GM12878 (cell line): ENCODE data around the gene LIMA1. TPM values are rescaled to one million over a fixed set of nuclear protein-coding genes. Genes with fewer than 3 reads are reported as not detected.

ENCODE experiments used
- ATAC-seq: fragments of 200-7000 bp; cut with Tn5 transposase; 3 replicates; pipeline ENCODE4 v1.9.1; 2020; ENCODE audit warnings: mild to moderate bottlenecking, moderate library complexity
- BruUV-seq: library from RNA; stranded (reverse); fragments of 400-500 nt; replicated peaks from 2 replicates; lab custom pipeline; 2021; lab: Mats Ljungman, UMichigan
- CTCF ChIA-PET: fragments of 300-600 bp; sonication (Branson Sonifier 250); formaldehyde crosslinking; extraction: SDS; loops from one replicate; lab custom pipeline; 2021; ENCODE audit warnings: inconsistent platforms; lab: Yijun Ruan, JAX
- POLR2A ChIA-PET: fragments of 350-600 bp; formaldehyde crosslinking; extraction: SDS; loops from one replicate; lab custom pipeline; 2021; ENCODE audit warnings: inconsistent platforms; lab: Charles Lee
- RAD21 ChIA-PET: fragments of 300-600 bp; sonication (Branson Sonifier 250); formaldehyde crosslinking; loops from one replicate; lab custom pipeline; 2023; ENCODE audit warnings: antibody characterized with exemption; ENCODE audit not compliant: unreplicated experiment; lab: Charles Lee
- SMC1A ChIA-PET: fragments of 300-600 bp; sonication (Branson Sonifier 250); formaldehyde crosslinking; loops from one replicate; lab custom pipeline; 2023; ENCODE audit not compliant: unreplicated experiment, uncharacterized antibody; lab: Charles Lee
- DNase-seq: peaks from one replicate; pipeline ENCODE4 v3.0.0-alpha.2; 2011; ENCODE audit warnings: low read depth, low spot score
- FAIRE-seq: peaks from 3 replicates; lab custom pipeline; 2011; peaks lifted over from hg19 to GRCh38; lab: Jason Lieb, UNC
- H2AFZ ChIP-seq: 2 replicates; pipeline ENCODE4 v1.6.0; 2011; ENCODE audit warnings: low read depth, low read length, control low read depth; ENCODE audit not compliant: control insufficient read depth
- H3K27ac ChIP-seq: 2 replicates; pipeline ENCODE4 v1.5.1; 2011; ENCODE audit warnings: control low read depth; ENCODE audit not compliant: control insufficient read depth, insufficient read depth
- H3K27me3 ChIP-seq, 2 experiments: replicated peaks in 1 of 2; 2 replicates each; pipeline versions ENCODE4 v1.6.0 to v1.6.1; 2011; ENCODE audit warnings: low read length in 1 of 2; ENCODE audit not compliant: control insufficient read depth in 2 of 2, insufficient read depth in 2 of 2
- H3K36me3 ChIP-seq, 2 experiments: 2 replicates each; pipeline ENCODE4 v1.5.1; 2011; ENCODE audit warnings: low read length in 1 of 2; ENCODE audit not compliant: control insufficient read depth in 2 of 2, insufficient read depth in 2 of 2
- H3K4me1 ChIP-seq: 2 replicates; pipeline ENCODE4 v1.6.1; 2011; ENCODE audit warnings: mild to moderate bottlenecking, low read length, moderate library complexity, mixed read lengths; ENCODE audit not compliant: control insufficient read depth, insufficient read depth
- H3K4me2 ChIP-seq: 2 replicates; pipeline ENCODE4 v1.6.0; 2011; ENCODE audit warnings: control low read depth; ENCODE audit not compliant: control insufficient read depth, insufficient read depth
- H3K4me3 ChIP-seq: fragments of 200-600 bp; sonication (generic); 2 replicates; pipeline ENCODE4 v1.5.1; 2016
- H3K79me2 ChIP-seq: 2 replicates; pipeline ENCODE4 v1.6.0; 2011; ENCODE audit warnings: low read length; ENCODE audit not compliant: control insufficient read depth, insufficient read depth
- H3K9ac ChIP-seq: 2 replicates; pipeline ENCODE4 v1.8.0; 2011; ENCODE audit warnings: low read length, control low read depth, mixed read lengths; ENCODE audit not compliant: control insufficient read depth, insufficient read depth
- H3K9me3 ChIP-seq: replicated peaks from 3 replicates; pipeline ENCODE4 v1.5.1; 2011; ENCODE audit warnings: mild to moderate bottlenecking, low read length; ENCODE audit not compliant: control insufficient read depth, insufficient read depth
- H4K20me1 ChIP-seq: 2 replicates; pipeline ENCODE4 v1.6.0; 2011; ENCODE audit not compliant: control insufficient read depth, insufficient read depth
- ATF2 ChIP-seq: IDR thresholded peaks from 2 replicates; pipeline ENCODE4 v1.6.1; 2012; ENCODE audit warnings: low read length, inconsistent platforms
- BACH1 ChIP-seq: fragments of 450-650 bp; IDR thresholded peaks from 2 replicates; pipeline ENCODE4 v1.6.1; 2017; ENCODE audit warnings: mild to moderate bottlenecking, borderline replicate concordance
- CBX3 ChIP-seq: fragments of 200-600 bp; sonication (generic); IDR thresholded peaks from 2 replicates; pipeline ENCODE4 v1.6.1; 2016; ENCODE audit warnings: low read depth, borderline replicate concordance
- CHD2 ChIP-seq: IDR thresholded peaks from 2 replicates; pipeline ENCODE4 v1.6.1; 2011; ENCODE audit warnings: low read depth, low read length, improper control_type of control experiment, borderline replicate concordance
- HDGF ChIP-seq: fragments of 450-650 bp; IDR thresholded peaks from 2 replicates; pipeline ENCODE4 v1.6.1; 2016; ENCODE audit warnings: antibody characterized with exemption
- IRF3 ChIP-seq: fragments of 450-650 bp; IDR thresholded peaks from 2 replicates; pipeline ENCODE4 v1.6.1; 2014; ENCODE audit warnings: mild to moderate bottlenecking
- MTA3 ChIP-seq: IDR thresholded peaks from 2 replicates; pipeline ENCODE4 v1.6.1; 2012; ENCODE audit warnings: low read length, inconsistent platforms, borderline replicate concordance
- POLR2A ChIP-seq: IDR thresholded peaks from 2 replicates; pipeline ENCODE4 v1.6.1; 2011; ENCODE audit warnings: low read depth, mild to moderate bottlenecking, low read length
- RFX5 ChIP-seq: IDR thresholded peaks from 2 replicates; pipeline ENCODE4 v1.6.1; 2011; ENCODE audit warnings: low read depth, low read length, improper control_type of control experiment
- SIX5 ChIP-seq: IDR thresholded peaks from 2 replicates; pipeline ENCODE4 v1.6.1; 2011; ENCODE audit warnings: mild to moderate bottlenecking, low read depth, low read length, moderate library complexity; ENCODE audit not compliant: severe bottlenecking
- SMAD5 ChIP-seq: IDR thresholded peaks from 2 replicates; pipeline ENCODE4 v1.6.1; 2016; ENCODE audit warnings: antibody characterized with exemption, low read depth
- ZBTB33 ChIP-seq: fragments of 450-650 bp; IDR thresholded peaks from 2 replicates; pipeline ENCODE4 v1.6.1; 2017; ENCODE audit warnings: mild to moderate bottlenecking
- ZNF622 ChIP-seq: fragments of 450-650 bp; IDR thresholded peaks from 2 replicates; pipeline ENCODE4 v1.6.1; 2017; ENCODE audit warnings: mild to moderate bottlenecking, inconsistent platforms
- WGBS: methylation state at CpG from one replicate; pipeline ENCODE4 v1.1.6; 2016; ENCODE audit warnings: low lambda C conversion rate; ENCODE audit not compliant: insufficient replicate concordance, insufficient coverage; ENCODE audit errors: missing lambda C conversion rate; 5-methylcytosine and 5-hydroxymethylcytosine counted together
- in situ Hi-C: fragments of 300-500 bp; cut with MboI; formaldehyde crosslinking; loops from 9 replicates; pipeline ENCODE4 v1.14.3; 2018; ENCODE audit warnings: mixed read lengths
- intact Hi-C: fragments of 100-400 bp; cut with micrococcal nuclease; formaldehyde crosslinking; loops from one replicate; pipeline ENCODE4 v1.14.2; 2022; ENCODE audit not compliant: unreplicated experiment
- polyA plus RNA-seq, 11 experiments: library from polyadenylated mRNA; depleted of rRNA in 4 of 11; unstranded in 6 of 11; stranded (reverse) in 5 of 11; fragments of >200 nt; fragmentation: Nextera tagmentation in 4 of 11; fragmentation: Illumina TruSeq in 1 of 11; extraction: Ambion mirVana in 4 of 11; extraction: Trizol in 1 of 11; gene quantifications; 1 replicate in 1 of 11; 2 replicates in 10 of 11; pipeline versions ENCODE4 v1.2.1 to v1.2.3, GENCODE V29; 2011 to 2016; ENCODE audit warnings: inconsistent platforms in 2 of 11, missing spikeins in 2 of 11, low read depth in 1 of 11
- total RNA-seq, 4 experiments: library from RNA; depleted of rRNA in 3 of 4; stranded (reverse); fragments of >200 nt in 3 of 4; fragmentation: Illumina TruSeq in 1 of 4; extraction: Trizol in 1 of 4; gene quantifications; 2 replicates each; pipeline versions ENCODE4 v1.2.1 to v1.2.3, GENCODE V29; 2013 to 2021

Gene LIMA1
- total and polyA plus RNA-seq, 10 of the 15 experiments (the other 5 are each of a cell fraction or from before 2014, with no cell fraction given): 53.2 to 109 (median 60.8) TPM

GRCh38 chr12:50203691-50204090 lies 79.6 kb downstream of the LIMA1 start:
- DNase-seq (no peak), ATAC-seq (no peak)
- SMC1A ChIA-PET: interaction anchor here (0.8 to 1.8 kb wide), 2 partner anchors 15 to 43 kb away, joined by 3 to 4 read pairs; no protein-coding TSS in a partner anchor
- H3K4me1 ChIP-seq: no peaks in the 10 kb centered on the region
- peaks cover 2% of the 10 kb centered on the region for H3K79me2 ChIP-seq
- in situ Hi-C loops: no loop called here
- no peak for TF ChIP-seq RFX5
- TF ChIP-seq ZBTB33: no peak
- TF ChIP-seq SIX5: no peak
- no peak for TF ChIP-seq CBX3
- no peak for TF ChIP-seq HDGF
- TF ChIP-seq MTA3: no peak
- TF ChIP-seq BACH1: no peak
- no peak for TF ChIP-seq IRF3
- no peak for TF ChIP-seq SMAD5
- TF ChIP-seq CHD2: no peak
- TF ChIP-seq POLR2A: no peak
- no peak for TF ChIP-seq ATF2
- TF ChIP-seq ZNF622: no peak
- TF ChIP-seq, all 136 proteins: peak for 0
- Histone ChIP-seq H3K36me3 (peaks cover 5 to 35% of the 10 kb centered on the region in 2 experiments), H3K27ac (no peak overlapping the region), H4K20me1 (no peaks in the 10 kb centered on the region), H3K27me3 (no peaks in the 10 kb centered on the region), H3K9me3 (no peaks in the 10 kb centered on the region), H3K4me3 (no peak overlapping the region), H3K9ac (no peak overlapping the region), H2AFZ (no peak overlapping the region), H3K4me2 (no peak overlapping the region)
- no TSS peak for BruUV-seq
- FAIRE-seq: no peak
- ChIA-PET RAD21 (interaction anchor here (0.6 to 1.4 kb wide), 5 partner anchors 8 to 111 kb away, joined by 3 to 4 read pairs (median 3); no protein-coding TSS in a partner anchor), POLR2A (no interaction called here), CTCF (interaction anchor here (0.6 to 1.6 kb wide), 3 partner anchors 10 to 133 kb away, joined by 3 to 5 read pairs (median 4); partner anchors contain the start of gene SMARCD1)
- intact Hi-C loops: no loop called here
- WGBS: 100% methylated on average over 2 of the region's 2 CpGs
